Mesothelial cell of epicardium (in vitro differentiated cells): ENCODE results near the gene KRR1. TPM values are rescaled to one million over a fixed set of nuclear protein-coding genes. Genes with fewer than 3 reads are reported as not detected.
A peak's percentile ranks its signal among the peaks of the same experiment; 100 is the strongest.
"Not testable (repeated sequence)": the region's sequence is repeated elsewhere in the genome, so short reads cannot be mapped to it uniquely, and the experiment has no call there.

Experiments used
- DNase-seq, 2 experiments: peaks; one replicate each; pipeline ENCODE4 v3.0.0; 2021; ENCODE audit warnings: low spot score in 2 of 2; ENCODE audit not compliant: unreplicated experiment in 2 of 2
- H3K27ac Mint-ChIP-seq: 2 replicates; pipeline ENCODE4 v1.8.0; 2021; ENCODE audit warnings: mixed read lengths
- H3K27me3 Mint-ChIP-seq: 2 replicates; pipeline ENCODE4 v1.8.0; 2021; ENCODE audit warnings: low read depth, mixed read lengths
- H3K36me3 Mint-ChIP-seq: 2 replicates; pipeline ENCODE4 v1.8.0; 2021; ENCODE audit warnings: mixed read lengths
- H3K4me1 Mint-ChIP-seq: 2 replicates; pipeline ENCODE4 v1.8.0; 2021; ENCODE audit warnings: mixed read lengths
- H3K4me3 Mint-ChIP-seq: 2 replicates; pipeline ENCODE4 v1.8.0; 2021; ENCODE audit warnings: mild to moderate bottlenecking, moderate library complexity, mixed read lengths
- H3K9me3 Mint-ChIP-seq: 2 replicates; pipeline ENCODE4 v1.8.0; 2021; ENCODE audit warnings: mixed read lengths
- total RNA-seq: library from RNA; stranded (reverse); gene quantifications from 3 replicates; pipeline ENCODE4 v1.2.1, GENCODE V29; 2021
- TF ChIP-seq, protein P1 (sequence below): fragments of 200-600 bp; sonication (generic); IDR thresholded peaks from one replicate; pipeline ENCODE4 v1.5.0; 2021; ENCODE audit warnings: antibody characterized with exemption; ENCODE audit not compliant: unreplicated experiment

KRR1 gene
- total RNA-seq, 1 donor from 2014 or later, result 63.9 TPM

DNA sequence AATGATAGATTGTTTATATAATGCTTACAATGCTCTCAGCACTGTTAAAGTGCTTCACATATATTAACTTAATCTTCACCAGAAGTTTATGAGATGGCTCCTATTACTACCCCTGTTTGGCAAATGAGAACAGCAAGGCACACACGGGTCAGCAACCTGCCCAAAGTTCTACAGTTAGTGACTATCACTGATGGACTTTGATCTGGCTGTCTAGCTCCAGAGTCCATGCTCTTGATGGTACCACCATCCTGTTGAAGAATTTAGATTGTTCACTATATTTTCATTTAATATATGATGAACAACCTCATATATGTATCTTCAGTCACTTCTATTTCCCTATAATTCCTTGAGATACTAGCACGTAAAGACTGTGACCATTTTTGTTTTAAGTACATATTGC, 20.2 kb downstream of the KRR1 start:
- peaks cover 5% of the 10 kb centered on the region for H3K36me3 Mint-ChIP-seq
- no peak for DNase-seq
- H3K9me3 Mint-ChIP-seq, result no peaks in the 10 kb centered on the region
- TF ChIP-seq, protein P1, sequence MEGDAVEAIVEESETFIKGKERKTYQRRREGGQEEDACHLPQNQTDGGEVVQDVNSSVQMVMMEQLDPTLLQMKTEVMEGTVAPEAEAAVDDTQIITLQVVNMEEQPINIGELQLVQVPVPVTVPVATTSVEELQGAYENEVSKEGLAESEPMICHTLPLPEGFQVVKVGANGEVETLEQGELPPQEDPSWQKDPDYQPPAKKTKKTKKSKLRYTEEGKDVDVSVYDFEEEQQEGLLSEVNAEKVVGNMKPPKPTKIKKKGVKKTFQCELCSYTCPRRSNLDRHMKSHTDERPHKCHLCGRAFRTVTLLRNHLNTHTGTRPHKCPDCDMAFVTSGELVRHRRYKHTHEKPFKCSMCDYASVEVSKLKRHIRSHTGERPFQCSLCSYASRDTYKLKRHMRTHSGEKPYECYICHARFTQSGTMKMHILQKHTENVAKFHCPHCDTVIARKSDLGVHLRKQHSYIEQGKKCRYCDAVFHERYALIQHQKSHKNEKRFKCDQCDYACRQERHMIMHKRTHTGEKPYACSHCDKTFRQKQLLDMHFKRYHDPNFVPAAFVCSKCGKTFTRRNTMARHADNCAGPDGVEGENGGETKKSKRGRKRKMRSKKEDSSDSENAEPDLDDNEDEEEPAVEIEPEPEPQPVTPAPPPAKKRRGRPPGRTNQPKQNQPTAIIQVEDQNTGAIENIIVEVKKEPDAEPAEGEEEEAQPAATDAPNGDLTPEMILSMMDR, result no peak
- H3K27ac Mint-ChIP-seq, result no peak overlapping the region
- H3K4me1 Mint-ChIP-seq, result peaks cover 8% of the 10 kb centered on the region
- no peak overlapping the region for H3K4me3 Mint-ChIP-seq
- no peaks in the 10 kb centered on the region for H3K27me3 Mint-ChIP-seq

DNA sequence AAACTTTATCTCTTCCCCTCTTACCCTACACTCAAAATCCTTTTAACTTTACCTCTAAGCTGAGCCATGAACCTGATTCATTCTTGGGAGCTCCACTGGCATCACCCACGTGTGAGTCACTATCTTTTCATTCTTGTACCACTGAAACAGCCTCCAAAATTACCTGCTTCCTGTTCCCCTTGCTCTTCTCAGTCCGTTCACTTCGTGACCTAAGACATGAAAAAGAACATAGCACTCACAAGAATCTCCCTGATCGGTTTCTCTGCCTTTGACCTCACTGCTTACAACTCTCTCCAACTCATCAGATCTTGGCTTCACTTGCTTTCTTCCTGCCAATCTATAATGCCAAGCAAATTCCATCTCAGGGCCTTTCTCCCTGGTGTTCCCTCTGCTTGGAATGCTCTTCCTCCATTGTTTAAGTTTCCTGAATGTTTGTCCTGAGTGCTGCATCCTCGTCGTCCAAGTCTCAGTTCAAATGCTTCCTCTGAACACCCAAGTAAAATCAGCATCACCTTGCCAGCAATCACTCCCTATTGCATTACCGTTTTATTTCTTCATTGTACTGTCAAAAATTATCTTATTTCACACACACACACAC, 21.7 kb downstream of the KRR1 start:
- no peaks in the 10 kb centered on the region for H3K27me3 Mint-ChIP-seq
- no peaks in the 10 kb centered on the region for H3K9me3 Mint-ChIP-seq
- H3K27ac Mint-ChIP-seq, result peak overlapping the region; percentile 53
- peaks cover 8% of the 10 kb centered on the region for H3K4me1 Mint-ChIP-seq
- no peak for DNase-seq
- TF ChIP-seq, protein P1, result no peak
- no peak overlapping the region for H3K4me3 Mint-ChIP-seq
- no peaks in the 10 kb centered on the region for H3K36me3 Mint-ChIP-seq

DNA sequence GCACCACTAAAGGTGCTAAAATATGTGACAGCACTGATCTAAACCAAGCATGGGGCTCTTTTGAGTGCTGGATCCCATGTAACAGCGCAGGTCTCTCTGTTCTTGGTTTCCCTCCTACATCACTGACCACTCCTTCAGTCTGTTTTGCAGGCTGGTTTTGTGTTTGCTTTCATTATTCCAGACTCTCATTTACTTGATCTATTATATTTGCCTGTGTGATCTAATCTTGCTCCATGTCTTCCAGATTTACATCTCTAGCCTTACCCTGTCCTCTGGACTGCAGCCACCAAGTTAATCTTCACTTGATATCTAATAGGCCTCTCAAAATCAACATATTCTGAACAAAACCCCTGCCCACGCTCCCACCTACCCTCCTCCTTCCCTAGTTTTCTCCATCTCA, 22.2 kb downstream of the KRR1 start:
- Mint-ChIP-seq H3K9me3 (no peaks in the 10 kb centered on the region), H3K27me3 (no peaks in the 10 kb centered on the region), H3K4me3 (no peak overlapping the region), H3K27ac (peak overlapping the region; percentile 53), H3K4me1 (peaks cover 8% of the 10 kb centered on the region), H3K36me3 (no peaks in the 10 kb centered on the region)
- TF ChIP-seq, protein P1, result no peak
- DNase-seq, result no peak

DNA sequence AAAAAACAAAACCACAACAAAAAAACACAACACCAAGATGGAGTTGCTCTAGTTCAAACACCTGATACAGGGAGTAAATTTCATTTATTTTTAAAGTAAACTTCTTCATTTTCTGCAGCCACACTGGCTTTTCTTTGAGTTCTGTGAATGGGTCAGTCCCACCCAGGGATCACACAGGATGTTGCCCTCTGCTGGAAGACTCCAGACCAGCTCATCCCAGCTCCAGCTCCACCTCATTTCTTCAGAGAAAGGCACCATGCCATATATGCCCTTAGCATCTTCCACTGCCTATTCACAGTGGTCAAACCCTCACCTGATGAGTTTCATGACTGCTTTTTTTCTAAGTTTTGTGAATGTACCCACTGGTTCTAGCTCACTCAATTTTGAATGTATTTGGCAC, 22.9 kb downstream of the KRR1 start:
- H3K9me3 Mint-ChIP-seq, result no peaks in the 10 kb centered on the region
- no peak overlapping the region for H3K4me3 Mint-ChIP-seq
- no peak overlapping the region for H3K27ac Mint-ChIP-seq
- H3K27me3 Mint-ChIP-seq, result no peaks in the 10 kb centered on the region
- TF ChIP-seq, protein P1, result peak; percentile 22
- DNase-seq, result no peak
- H3K36me3 Mint-ChIP-seq, result no peaks in the 10 kb centered on the region
- peaks cover 8% of the 10 kb centered on the region for H3K4me1 Mint-ChIP-seq

DNA sequence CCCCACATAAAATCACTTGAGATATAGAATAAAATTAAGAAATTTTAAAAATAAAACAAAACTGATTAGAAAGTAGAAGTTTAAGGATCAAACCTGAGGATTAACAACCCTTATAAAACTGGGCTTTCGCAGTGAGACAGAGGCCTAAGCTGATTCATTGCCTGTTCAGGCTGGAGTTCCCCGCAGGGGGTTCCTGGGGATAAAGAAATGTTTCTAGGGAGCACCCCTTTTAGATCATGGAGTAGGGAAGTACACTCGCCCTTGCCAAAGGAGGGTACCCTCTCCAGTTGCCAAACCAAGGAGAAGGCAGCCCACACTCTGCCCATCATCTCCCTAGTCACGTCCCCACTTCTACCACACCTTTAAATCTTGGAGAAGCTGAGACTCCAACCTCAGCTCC, 24.1 kb downstream of the KRR1 start:
- Mint-ChIP-seq H3K9me3 (no peaks in the 10 kb centered on the region), H3K27ac (no peak overlapping the region), H3K27me3 (no peaks in the 10 kb centered on the region), H3K4me1 (peaks cover 14% of the 10 kb centered on the region), H3K4me3 (no peak overlapping the region), H3K36me3 (no peaks in the 10 kb centered on the region)
- TF ChIP-seq, protein P1, result no peak
- no peak for DNase-seq

DNA sequence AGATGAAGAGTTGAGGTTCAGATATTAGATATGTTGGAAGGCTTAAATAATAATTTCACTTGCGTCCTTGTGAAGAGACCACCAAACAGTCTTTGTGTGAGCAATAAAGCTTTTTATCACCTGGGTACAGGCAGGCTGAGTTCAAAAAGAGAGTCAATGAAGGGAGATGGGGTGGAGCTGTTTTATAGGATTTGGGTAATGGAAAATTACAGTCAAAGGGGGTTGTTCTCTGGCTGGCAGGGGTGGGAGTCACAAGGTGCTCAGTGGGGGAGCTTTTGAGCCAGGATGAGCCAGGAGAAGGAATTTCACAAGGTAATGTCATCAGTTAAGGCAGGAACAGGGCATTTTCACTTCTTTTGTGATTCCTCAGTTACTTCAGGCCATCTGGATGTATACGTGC, 27.0 kb downstream of the KRR1 start:
- DNase-seq, H3K36me3 Mint-ChIP-seq, H3K27me3 Mint-ChIP-seq, H3K27ac Mint-ChIP-seq, H3K4me3 Mint-ChIP-seq, H3K9me3 Mint-ChIP-seq: not testable (repeated sequence)
- H3K4me1 Mint-ChIP-seq, result peaks cover 34% of the 10 kb centered on the region
